HCT116 (cell line): ENCODE data around the gene NFIA. TPM values are rescaled to one million over a fixed set of nuclear protein-coding genes. Genes with fewer than 3 reads are reported as not detected.

ENCODE experiments used
- ATAC-seq: fragments of 200-7000 bp; cut with Tn5 transposase; 2 replicates; pipeline ENCODE4 v1.9.1; 2020; ENCODE audit warnings: mild to moderate bottlenecking, moderate library complexity
- BruUV-seq: library from RNA; stranded (reverse); fragments of 400-500 nt; replicated peaks from 2 replicates; lab custom pipeline; 2021; lab: Mats Ljungman, UMichigan
- CTCF ChIA-PET: fragments of 300-600 bp; sonication (Branson Sonifier 250); formaldehyde crosslinking; loops from one replicate; lab custom pipeline; 2021; ENCODE audit warnings: antibody characterized with exemption; lab: Charles Lee
- POLR2A ChIA-PET: fragments of 300-600, 350-600 bp; sonication (Branson Sonifier 250); formaldehyde crosslinking; loops from one replicate; lab custom pipeline; 2021; ENCODE audit warnings: antibody characterized with exemption; lab: Charles Lee
- RAD21 ChIA-PET, 2 experiments: fragments of 300-600 bp; sonication (Branson Sonifier 250); formaldehyde crosslinking; loops; one replicate each; lab custom pipeline; 2023; ENCODE audit warnings: low total read pairs in 2 of 2; ENCODE audit not compliant: uncharacterized antibody in 2 of 2, unreplicated experiment in 2 of 2, low non-redundant PET in 1 of 2; lab: Charles Lee
- DNase-seq: peaks from one replicate; pipeline ENCODE4 v3.0.0-alpha.2; 2010; ENCODE audit warnings: low read depth, low spot score
- H2AFZ ChIP-seq: fragments of 200-600 bp; shearing (Covaris generic), sonication (generic); 2 replicates; pipeline ENCODE4 v1.6.1; 2017; ENCODE audit warnings: low read depth, mixed run types, mixed read lengths, antibody characterized with exemption, low read length; ENCODE audit not compliant: poor library complexity, severe bottlenecking
- H3K27ac ChIP-seq: 2 replicates; pipeline ENCODE4 v1.5.1; 2012; ENCODE audit warnings: low read depth, low read length
- H3K27me3 ChIP-seq: fragments of 200-600 bp; sonication (generic); 2 replicates; pipeline ENCODE4 v1.6.1; 2016; ENCODE audit warnings: mixed run types, low read length, mixed read lengths; ENCODE audit not compliant: insufficient read depth
- H3K36me3 ChIP-seq, 2 experiments: fragments of 200-500 bp in 1 of 2; fragments of 200-600 bp in 1 of 2; sonication (Bioruptor generic) in 1 of 2; sonication (generic) in 1 of 2; 2 replicates each; pipeline versions ENCODE4 v1.5.1 to v1.6.1; 2014 to 2016; ENCODE audit warnings: low read length in 2 of 2, inconsistent platforms in 1 of 2, mixed read lengths in 1 of 2, mixed run types in 1 of 2; ENCODE audit not compliant: insufficient read depth in 2 of 2, control insufficient read depth in 1 of 2
- H3K4me1 ChIP-seq, 2 experiments: fragments of 200-600 bp in 1 of 2; sonication (generic) in 1 of 2; 2 replicates each; pipeline versions ENCODE4 v1.5.1 to v1.6.1; 2012 to 2017; ENCODE audit warnings: low read length in 2 of 2, inconsistent platforms in 1 of 2, mild to moderate bottlenecking in 1 of 2, mixed read lengths in 1 of 2, mixed run types in 1 of 2, moderate library complexity in 1 of 2; ENCODE audit not compliant: insufficient read depth in 2 of 2, control insufficient read depth in 1 of 2
- H3K4me2 ChIP-seq: fragments of 200-600 bp; sonication (generic); 2 replicates; pipeline ENCODE4 v1.6.1; 2017; ENCODE audit warnings: mixed run types, low read length, mixed read lengths
- H3K4me3 ChIP-seq, 2 experiments: fragments of 200-600 bp in 1 of 2; sonication (generic) in 1 of 2; replicated peaks in 1 of 2; 2 replicates each; pipeline ENCODE4 v1.5.1; 2011 to 2016; ENCODE audit warnings: low read length in 2 of 2, control low read depth in 1 of 2, low read depth in 1 of 2, mild to moderate bottlenecking in 1 of 2, mixed read lengths in 1 of 2, mixed run types in 1 of 2
- H3K79me2 ChIP-seq: fragments of 200-600 bp; sonication (generic); 2 replicates; pipeline ENCODE4 v1.6.1; 2017; ENCODE audit warnings: mild to moderate bottlenecking, mixed run types, low read length, moderate library complexity, mixed read lengths; ENCODE audit not compliant: insufficient read depth
- H3K9ac ChIP-seq: fragments of 200-600 bp; sonication (generic); 2 replicates; pipeline ENCODE4 v1.6.1; 2016; ENCODE audit warnings: low read length, mixed read lengths
- H3K9me2 ChIP-seq: fragments of 200-600 bp; sonication (generic), shearing (Covaris generic); 2 replicates; pipeline ENCODE4 v1.6.1; 2017; ENCODE audit warnings: mixed run types, mild to moderate bottlenecking, moderate library complexity; ENCODE audit not compliant: insufficient read depth
- H3K9me3 ChIP-seq, 2 experiments: fragments of 200-500 bp in 1 of 2; fragments of 200-600 bp in 1 of 2; sonication (Bioruptor generic) in 1 of 2; sonication (generic) in 1 of 2; 2 replicates each; pipeline ENCODE4 v1.6.1; 2014 to 2017; ENCODE audit warnings: low read length in 2 of 2, mixed read lengths in 2 of 2, inconsistent platforms in 1 of 2, low read depth in 1 of 2, mild to moderate bottlenecking in 1 of 2, mixed run types in 1 of 2, moderate library complexity in 1 of 2; ENCODE audit not compliant: control insufficient read depth in 1 of 2, insufficient read depth in 1 of 2
- H4K20me1 ChIP-seq: fragments of 200-600 bp; sonication (generic), shearing (Covaris generic); 2 replicates; pipeline ENCODE4 v1.6.1; 2017; ENCODE audit warnings: mixed run types, mild to moderate bottlenecking, moderate library complexity; ENCODE audit not compliant: insufficient read depth
- CEBPB ChIP-seq: IDR thresholded peaks from 2 replicates; pipeline ENCODE4 v1.6.1; 2012; ENCODE audit warnings: low read depth
- ELF1 ChIP-seq: IDR thresholded peaks from 2 replicates; pipeline ENCODE4 v1.6.1; 2012; ENCODE audit warnings: low read depth, borderline replicate concordance
- EZH2phosphoT487 ChIP-seq: fragments of 200-600 bp; IDR thresholded peaks from 2 replicates; pipeline ENCODE4 v1.6.1; 2018; ENCODE audit warnings: antibody characterized with exemption, borderline replicate concordance
- FOSL1 ChIP-seq: IDR thresholded peaks from 2 replicates; pipeline ENCODE4 v1.6.1; 2012; ENCODE audit warnings: low read depth
- POLR2A ChIP-seq: IDR thresholded peaks from 2 replicates; pipeline ENCODE4 v1.7.0; 2011; ENCODE audit warnings: borderline replicate concordance; ENCODE audit not compliant: insufficient read depth, insufficient read length; ENCODE audit errors: extremely low read depth
- SIN3A ChIP-seq: IDR thresholded peaks from 2 replicates; pipeline ENCODE4 v1.6.1; 2012; ENCODE audit warnings: low read depth
- ZFX ChIP-seq: fragments of 450-650 bp; IDR thresholded peaks from 2 replicates; pipeline ENCODE4 v1.6.1; 2017
- intact Hi-C: fragments of 100-400 bp; cut with micrococcal nuclease; formaldehyde crosslinking; loops from 2 replicates; pipeline ENCODE4 v1.10.0; 2022
- total RNA-seq: library from RNA; stranded (reverse); gene quantifications from one replicate; pipeline ENCODE4 v1.2.1, GENCODE V29; 2021; ENCODE audit not compliant: unreplicated experiment
- TF ChIP-seq, protein P1 (sequence below): IDR thresholded peaks from 2 replicates; pipeline ENCODE4 v1.6.1; 2012; ENCODE audit warnings: low read depth
- TF ChIP-seq, protein P2 (sequence below), 3 experiments: fragments of 200-600 bp in 1 of 3; sonication (generic) in 1 of 3; IDR thresholded peaks in 2 of 3; conservative IDR thresholded peaks in 1 of 3; 2 replicates each; pipeline ENCODE4 v1.5.1; 2012 to 2017; ENCODE audit warnings: low read depth in 2 of 3, low read length in 2 of 3, antibody characterized with exemption in 1 of 3, borderline replicate concordance in 1 of 3, control low read depth in 1 of 3, mild to moderate bottlenecking in 1 of 3, mixed read lengths in 1 of 3, mixed run types in 1 of 3, moderate library complexity in 1 of 3; ENCODE audit not compliant: insufficient read depth in 1 of 3

The NFIA gene
- total RNA-seq, 1 experiment from 2014 or later, result 17.2 TPM

DNA sequence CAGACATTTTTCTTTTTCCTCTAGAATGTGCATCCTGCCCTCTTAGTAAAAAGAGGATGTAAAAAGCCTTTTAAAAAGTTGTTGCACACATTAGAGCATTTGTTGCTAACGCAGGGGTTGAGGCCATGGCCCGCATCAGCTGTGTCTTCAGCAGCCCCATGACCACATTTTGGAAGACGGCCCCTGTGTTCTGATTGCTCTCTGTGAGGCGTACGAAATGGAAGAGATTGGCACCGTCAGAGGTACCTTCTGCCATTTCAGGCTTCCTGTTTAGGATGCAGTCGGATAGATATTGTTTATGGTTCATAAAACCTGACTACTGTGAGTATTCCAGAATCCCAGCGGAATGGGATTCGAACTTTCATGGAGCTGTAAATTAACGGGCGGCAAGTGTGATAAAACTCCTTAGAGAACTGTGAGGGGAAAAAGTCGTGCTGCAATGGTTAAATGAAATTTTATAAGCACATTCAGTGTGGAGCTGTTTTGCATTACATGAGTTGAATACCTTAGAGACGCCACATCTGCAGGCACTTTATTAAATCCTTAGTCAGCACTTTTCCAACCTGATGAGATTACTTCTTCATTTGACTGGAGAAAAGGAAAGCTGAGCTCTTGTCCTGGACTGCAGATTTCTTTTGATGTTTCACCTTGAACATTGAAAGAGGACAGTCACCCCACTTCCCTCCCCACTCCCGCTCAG, 368.7 kb downstream of the NFIA start:
- H3K79me2 ChIP-seq, result no peaks in the 10 kb centered on the region
- H3K4me3 ChIP-seq, result no peak overlapping the region
- BruUV-seq, result no TSS peak
- H3K4me1 ChIP-seq, result peaks cover 0 to 3% of the 10 kb centered on the region in 2 experiments; a peak in 1 of 4 replicates
- no peak overlapping the region for H3K9ac ChIP-seq
- no peaks in the 10 kb centered on the region for H4K20me1 ChIP-seq
- RAD21 ChIA-PET, result no interaction called here
- no peak overlapping the region for H2AFZ ChIP-seq
- no peaks in the 10 kb centered on the region for H3K27me3 ChIP-seq
- POLR2A ChIA-PET, result no interaction called here
- H3K27ac ChIP-seq, result no peak overlapping the region
- CTCF ChIA-PET, result interaction anchor here (1.6 to 1.9 kb wide), 2 partner anchors 401 to 472 kb away, joined by 7 to 8 read pairs; no protein-coding TSS in a partner anchor
- DNase-seq (no peak), ATAC-seq (no peak)
- no peaks in the 10 kb centered on the region for H3K9me2 ChIP-seq
- H3K36me3 ChIP-seq, result no peaks in the 10 kb centered on the region
- TF ChIP-seq ZFX (no peak), EZH2phosphoT487 (no peak), CEBPB (no peak), FOSL1 (no peak), SIN3A (no peak), ELF1 (no peak), POLR2A (no peak)
- TF ChIP-seq, protein P1, sequence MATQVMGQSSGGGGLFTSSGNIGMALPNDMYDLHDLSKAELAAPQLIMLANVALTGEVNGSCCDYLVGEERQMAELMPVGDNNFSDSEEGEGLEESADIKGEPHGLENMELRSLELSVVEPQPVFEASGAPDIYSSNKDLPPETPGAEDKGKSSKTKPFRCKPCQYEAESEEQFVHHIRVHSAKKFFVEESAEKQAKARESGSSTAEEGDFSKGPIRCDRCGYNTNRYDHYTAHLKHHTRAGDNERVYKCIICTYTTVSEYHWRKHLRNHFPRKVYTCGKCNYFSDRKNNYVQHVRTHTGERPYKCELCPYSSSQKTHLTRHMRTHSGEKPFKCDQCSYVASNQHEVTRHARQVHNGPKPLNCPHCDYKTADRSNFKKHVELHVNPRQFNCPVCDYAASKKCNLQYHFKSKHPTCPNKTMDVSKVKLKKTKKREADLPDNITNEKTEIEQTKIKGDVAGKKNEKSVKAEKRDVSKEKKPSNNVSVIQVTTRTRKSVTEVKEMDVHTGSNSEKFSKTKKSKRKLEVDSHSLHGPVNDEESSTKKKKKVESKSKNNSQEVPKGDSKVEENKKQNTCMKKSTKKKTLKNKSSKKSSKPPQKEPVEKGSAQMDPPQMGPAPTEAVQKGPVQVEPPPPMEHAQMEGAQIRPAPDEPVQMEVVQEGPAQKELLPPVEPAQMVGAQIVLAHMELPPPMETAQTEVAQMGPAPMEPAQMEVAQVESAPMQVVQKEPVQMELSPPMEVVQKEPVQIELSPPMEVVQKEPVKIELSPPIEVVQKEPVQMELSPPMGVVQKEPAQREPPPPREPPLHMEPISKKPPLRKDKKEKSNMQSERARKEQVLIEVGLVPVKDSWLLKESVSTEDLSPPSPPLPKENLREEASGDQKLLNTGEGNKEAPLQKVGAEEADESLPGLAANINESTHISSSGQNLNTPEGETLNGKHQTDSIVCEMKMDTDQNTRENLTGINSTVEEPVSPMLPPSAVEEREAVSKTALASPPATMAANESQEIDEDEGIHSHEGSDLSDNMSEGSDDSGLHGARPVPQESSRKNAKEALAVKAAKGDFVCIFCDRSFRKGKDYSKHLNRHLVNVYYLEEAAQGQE, result no peak
- TF ChIP-seq, protein P2, sequence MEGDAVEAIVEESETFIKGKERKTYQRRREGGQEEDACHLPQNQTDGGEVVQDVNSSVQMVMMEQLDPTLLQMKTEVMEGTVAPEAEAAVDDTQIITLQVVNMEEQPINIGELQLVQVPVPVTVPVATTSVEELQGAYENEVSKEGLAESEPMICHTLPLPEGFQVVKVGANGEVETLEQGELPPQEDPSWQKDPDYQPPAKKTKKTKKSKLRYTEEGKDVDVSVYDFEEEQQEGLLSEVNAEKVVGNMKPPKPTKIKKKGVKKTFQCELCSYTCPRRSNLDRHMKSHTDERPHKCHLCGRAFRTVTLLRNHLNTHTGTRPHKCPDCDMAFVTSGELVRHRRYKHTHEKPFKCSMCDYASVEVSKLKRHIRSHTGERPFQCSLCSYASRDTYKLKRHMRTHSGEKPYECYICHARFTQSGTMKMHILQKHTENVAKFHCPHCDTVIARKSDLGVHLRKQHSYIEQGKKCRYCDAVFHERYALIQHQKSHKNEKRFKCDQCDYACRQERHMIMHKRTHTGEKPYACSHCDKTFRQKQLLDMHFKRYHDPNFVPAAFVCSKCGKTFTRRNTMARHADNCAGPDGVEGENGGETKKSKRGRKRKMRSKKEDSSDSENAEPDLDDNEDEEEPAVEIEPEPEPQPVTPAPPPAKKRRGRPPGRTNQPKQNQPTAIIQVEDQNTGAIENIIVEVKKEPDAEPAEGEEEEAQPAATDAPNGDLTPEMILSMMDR (IDR thresholded peaks at IDR 0.05 in 2 of 3, conservative IDR thresholded peaks at IDR 0.05 in 1 of 3; ENCODE audit: borderline replicate concordance in 1 of 3, insufficient read depth in 1 of 3, low read depth in 2 of 3, low read length in 2 of 3), result no peak
- no peak overlapping the region for H3K4me2 ChIP-seq
- intact Hi-C loops, result loop anchor here (10.0 kb wide), 1 partner anchor 1296 kb away; no protein-coding TSS in a partner anchor
- no peaks in the 10 kb centered on the region for H3K9me3 ChIP-seq
